H1 (cell line): ENCODE data around the gene METTL9.

Experiments used
- BRCA1 ChIP-seq: IDR thresholded peaks from 2 replicates; pipeline ENCODE4 v1.6.1; 2012; ENCODE audit warnings: low read depth, low read length, improper control_type of control experiment
- CTCF ChIP-seq, 3 experiments: IDR thresholded peaks; 1 replicate in 2 of 3; 2 replicates in 1 of 3; pipeline versions ENCODE4 v1.5.1 to v1.6.1; 2011; ENCODE audit warnings: low read length in 3 of 3, mild to moderate bottlenecking in 3 of 3, inconsistent platforms in 2 of 3, low read depth in 1 of 3, moderate library complexity in 1 of 3; ENCODE audit not compliant: insufficient read depth in 1 of 3; ENCODE audit errors: control extremely low read depth in 1 of 3
- JUN ChIP-seq: IDR thresholded peaks from 2 replicates; pipeline ENCODE4 v1.6.1; 2011; ENCODE audit warnings: low read depth, mild to moderate bottlenecking, improper control_type of control experiment, low read length
- POLR2AphosphoS5 ChIP-seq: IDR thresholded peaks from 2 replicates; pipeline ENCODE4 v1.6.1; 2011; ENCODE audit warnings: low read depth, low read length
- POU5F1 ChIP-seq: IDR thresholded peaks from 2 replicates; pipeline ENCODE4 v1.6.1; 2011; ENCODE audit warnings: low read depth, mild to moderate bottlenecking, low read length, moderate library complexity
- TCF12 ChIP-seq: IDR thresholded peaks from 2 replicates; pipeline ENCODE4 v1.6.1; 2011; ENCODE audit warnings: low read depth, mild to moderate bottlenecking, low read length

DNA sequence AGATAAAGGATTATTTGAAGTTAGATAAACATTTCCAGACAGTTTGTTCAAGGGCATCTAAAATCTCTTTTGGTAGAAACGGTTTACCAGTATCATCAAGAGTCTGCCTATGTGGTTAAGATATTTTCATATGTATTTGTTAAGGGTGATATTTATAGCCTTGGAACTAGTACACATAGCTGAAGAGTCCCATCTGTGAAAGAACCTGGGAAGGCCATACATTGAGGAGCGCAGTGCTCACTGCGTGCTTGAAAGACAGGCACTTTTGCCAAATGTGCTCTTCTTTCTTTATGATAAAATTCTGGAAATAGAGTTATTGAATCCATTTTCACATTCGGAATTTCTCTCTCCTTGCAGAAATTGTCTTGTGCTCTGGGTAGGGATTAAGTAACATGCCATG, 45.3 kb downstream of the METTL9 start:
- TF ChIP-seq CTCF (IDR thresholded peaks at IDR 0.05; ENCODE audit: control extremely low read depth in 1 of 3, insufficient read depth in 1 of 3, low read depth in 1 of 3, low read length in 3 of 3): no peak
- TF ChIP-seq POLR2AphosphoS5: no peak
- no peak for TF ChIP-seq BRCA1
- TF ChIP-seq POU5F1: no peak
- no peak for TF ChIP-seq TCF12
- TF ChIP-seq JUN: no peak
